Mucosa of gallbladder (tissue), 1 donor: ENCODE results near the gene SVIL. TPM values are rescaled to one million over a fixed set of nuclear protein-coding genes. Genes with fewer than 3 reads are reported as not detected.
"Not testable (repeated sequence)": the region's sequence is repeated elsewhere in the genome, so short reads cannot be mapped to it uniquely, and the experiment has no call there.

Experiments
- DNase-seq: peaks from one replicate; pipeline ENCODE4 v3.0.0-alpha.2; 2020; ENCODE audit warnings: low spot score
- total RNA-seq: library from RNA; stranded (reverse); gene quantifications from one replicate; pipeline ENCODE4 v1.2.1, GENCODE V29; 2021
- donor health status: DM: no; HTN: no; CAD: no.

SVIL gene
- total RNA-seq, 1 donor from 2014 or later, result 284 TPM

DNA sequence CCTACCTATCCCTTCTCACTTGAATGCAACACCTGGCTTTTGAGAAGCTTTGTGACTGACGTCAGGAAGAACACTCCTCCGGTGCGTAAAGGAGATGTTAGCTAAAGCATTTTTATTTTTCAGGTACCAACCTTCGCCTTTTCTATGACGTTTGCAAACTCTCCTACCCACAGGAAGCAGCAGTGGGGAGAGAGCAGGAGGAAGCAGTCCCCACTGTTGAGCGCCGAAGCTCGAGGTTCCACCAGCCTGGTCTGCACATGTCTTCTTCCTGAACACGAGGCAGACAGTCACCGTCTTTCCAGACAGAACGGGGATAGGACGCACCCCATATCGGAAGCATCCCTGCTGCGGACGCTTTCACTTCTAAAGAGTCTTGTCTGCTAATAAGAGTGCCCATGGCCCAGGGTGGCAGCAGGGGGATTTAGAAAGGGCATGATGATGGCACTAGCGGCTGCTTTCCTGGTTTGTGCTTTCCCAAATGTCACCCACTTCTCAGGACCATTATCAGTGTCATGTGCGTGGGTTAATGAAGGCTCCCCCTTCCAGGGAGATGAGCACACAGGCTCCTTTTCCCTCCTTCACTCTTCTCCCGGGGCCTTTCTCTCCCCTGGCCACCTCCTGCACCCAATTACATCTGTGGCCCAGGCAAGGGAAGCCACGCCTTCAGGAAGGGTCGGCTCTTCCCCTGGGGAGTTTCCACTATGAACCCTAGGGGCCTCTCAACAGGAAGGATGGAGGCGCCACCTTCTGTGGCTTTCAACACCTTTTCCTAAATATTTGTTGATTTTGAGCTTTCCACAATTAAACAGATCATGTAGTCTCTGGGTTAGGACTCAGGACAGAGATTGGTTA, 147.5 kb downstream of the SVIL start:
- not testable (repeated sequence) for DNase-seq

GRCh38 chr10:29486433-29486832, 148.3 kb downstream of the SVIL start:
- no peak for DNase-seq

DNA sequence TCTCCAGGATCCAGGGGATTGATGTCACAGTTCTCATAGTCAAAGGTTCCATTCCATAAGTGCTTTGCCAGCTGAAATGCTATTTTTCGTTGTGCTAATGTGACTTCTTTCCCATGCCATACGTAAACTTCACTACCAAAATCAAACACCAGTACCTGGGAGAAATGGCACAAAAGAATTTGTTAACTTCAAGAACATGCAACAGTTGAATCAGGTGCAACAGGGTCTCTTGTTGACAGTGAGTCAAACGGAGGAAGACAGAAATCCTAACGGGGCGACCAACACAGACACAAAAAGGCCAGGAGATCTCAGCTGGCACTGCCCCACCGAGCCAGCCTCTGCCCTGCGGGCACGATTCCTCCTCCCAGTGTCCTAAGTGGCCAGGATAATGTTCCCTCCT, 150.1 kb downstream of the SVIL start:
- not testable (repeated sequence) for DNase-seq

- no peak for DNase-seq
Observed at GRCh38 chr10:29482591-29483431, 152.0 kb downstream of the SVIL start.

DNA sequence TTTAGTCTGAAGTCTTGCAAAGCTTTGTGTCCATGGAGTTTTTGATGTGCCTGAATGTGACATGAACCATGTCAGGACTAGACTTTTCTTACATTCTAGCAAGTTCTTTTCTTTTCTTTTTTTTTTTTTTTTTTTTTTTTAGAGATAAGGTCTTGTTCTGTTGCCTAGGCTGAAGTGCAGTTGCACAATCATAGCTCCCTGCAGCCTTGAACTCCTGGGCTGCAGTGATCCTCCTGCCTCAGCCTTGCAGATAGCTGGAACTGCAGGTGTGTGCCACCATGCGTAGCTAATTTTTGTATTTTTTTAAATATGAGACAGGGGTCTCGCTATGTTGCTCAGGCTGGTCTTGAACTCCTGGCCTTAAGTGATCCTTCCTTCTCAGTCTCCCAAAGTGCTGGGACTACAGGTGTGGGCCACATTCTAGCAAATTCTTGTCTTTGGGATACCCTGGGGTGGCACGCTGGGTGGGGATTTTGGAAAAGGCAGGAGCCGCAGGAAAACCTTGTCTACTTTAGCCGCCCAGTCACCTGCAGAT, 152.8 kb downstream of the SVIL start:
- no peak for DNase-seq

GRCh38 chr10:29479981-29480954, 154.5 kb downstream of the SVIL start:
- no peak for DNase-seq

DNA sequence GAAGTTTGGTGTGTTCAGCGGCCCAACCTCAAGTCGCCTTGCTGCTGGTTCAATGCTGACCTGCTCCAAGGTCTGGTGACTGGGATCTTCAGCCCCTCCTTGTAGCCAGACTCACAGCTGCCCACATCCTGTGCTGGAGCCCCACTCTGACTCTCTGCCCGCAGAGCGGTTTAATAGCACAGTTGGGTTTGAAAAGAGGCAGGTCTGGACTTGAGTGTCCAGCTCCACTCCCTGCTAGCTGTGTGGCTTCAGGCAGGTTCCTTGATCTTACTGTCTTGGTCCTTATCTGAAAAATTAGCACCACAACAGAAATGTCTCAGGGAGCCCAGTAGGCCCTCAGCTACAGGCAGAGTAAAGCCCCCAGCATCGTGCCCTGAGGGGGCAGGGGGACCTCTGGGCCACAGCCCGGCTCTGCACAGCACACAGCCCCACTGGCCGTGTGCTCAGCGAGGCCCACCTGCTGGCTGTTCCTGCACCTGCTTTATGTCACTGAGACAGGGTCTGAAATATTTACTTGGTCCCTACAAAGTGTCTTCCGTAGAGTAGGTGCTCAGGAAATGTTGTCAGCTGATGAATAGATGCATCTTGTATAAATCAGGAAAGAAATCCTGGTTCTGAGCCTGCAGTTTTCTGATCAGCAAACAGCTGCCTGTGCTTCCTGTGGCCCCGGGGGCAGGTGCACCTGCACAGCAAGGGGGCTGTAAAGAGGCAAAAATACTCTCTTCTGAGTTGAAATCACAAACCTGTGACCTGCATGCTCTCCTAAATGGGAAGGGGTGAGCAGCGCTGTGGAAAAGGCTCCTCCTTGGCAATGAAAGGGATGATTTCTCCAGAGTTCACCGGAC, 155.5 kb downstream of the SVIL start:
- DNase-seq, result no peak

- no peak for DNase-seq
Observed at GRCh38 chr10:29473406-29474100, 161.2 kb downstream of the SVIL start.

GRCh38 chr10:29473087-29473356, 161.7 kb downstream of the SVIL start:
- peak; percentile 40 for DNase-seq

DNA sequence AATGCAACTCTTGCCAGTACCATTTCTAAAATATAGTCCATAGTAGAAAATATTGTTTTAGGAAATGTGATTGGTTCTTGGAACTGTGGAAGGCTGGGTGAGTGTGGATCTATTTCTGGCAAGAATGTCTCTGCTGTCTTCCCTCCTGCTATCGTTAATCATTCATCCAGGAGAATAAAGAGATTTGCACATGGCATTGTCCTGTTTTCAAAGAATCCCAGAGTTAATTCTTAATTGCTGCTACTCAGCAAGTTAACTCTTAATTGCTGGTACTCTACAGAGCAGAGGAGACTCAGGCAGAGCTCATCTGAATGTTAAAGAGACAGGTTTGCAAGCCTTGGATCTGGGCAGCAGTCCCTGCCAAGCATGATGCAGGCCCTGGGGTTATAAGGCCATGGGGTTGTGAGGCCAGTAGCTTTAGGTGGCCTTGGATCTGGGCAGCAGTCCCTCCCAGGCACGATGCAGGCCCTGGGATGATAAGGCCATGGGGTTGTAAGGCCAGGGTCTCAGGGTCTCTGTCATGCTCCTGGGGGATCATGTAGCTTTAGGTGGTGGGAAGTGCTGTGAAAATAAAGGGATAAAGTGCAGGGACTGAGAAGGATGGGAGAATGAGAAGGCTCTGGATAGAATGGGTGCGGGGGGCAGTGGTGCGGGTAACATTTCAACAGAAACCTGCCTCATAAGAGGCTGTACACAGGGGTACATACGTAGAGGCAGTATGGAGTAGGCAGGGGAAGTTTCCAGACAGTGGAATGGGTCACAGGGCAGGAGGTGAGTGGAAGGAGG, 162.3 kb downstream of the SVIL start:
- no peak for DNase-seq

GRCh38 chr10:29471544-29471859, 163.3 kb downstream of the SVIL start:
- DNase-seq, result no peak

DNA sequence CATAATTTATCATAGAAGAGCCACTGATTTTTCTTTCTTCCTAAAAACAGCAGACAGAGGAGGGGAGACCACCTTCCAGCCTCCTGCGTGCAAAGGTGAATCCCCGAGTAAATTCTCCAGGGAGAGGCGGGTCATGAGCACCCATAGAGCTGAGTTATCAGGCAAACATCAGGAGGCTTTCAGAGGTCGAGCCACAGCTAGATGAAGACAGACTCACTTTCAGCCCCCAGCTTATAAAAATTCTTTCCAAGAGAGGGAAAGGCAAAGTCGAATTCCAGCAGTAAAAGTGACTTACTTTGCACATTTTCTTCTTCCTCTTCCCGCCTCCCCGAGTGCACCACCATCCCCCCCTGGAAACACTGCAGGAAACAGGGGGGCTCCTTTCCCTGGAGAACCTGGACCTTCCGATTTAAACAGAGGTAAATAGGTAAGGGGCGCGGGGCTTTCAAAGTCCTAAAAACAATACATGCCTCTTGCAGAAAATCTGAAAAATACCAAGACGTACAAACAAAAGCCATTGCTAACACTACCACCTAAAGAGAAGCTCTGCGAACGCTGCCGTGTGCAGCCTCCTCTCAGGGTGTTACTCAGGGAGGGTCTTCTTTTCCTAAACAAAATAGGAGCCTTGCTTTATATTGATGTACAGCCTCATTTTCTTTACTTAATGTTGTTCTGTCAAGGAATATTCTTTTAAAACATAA, 163.8 kb downstream of the SVIL start:
- no peak for DNase-seq

DNA sequence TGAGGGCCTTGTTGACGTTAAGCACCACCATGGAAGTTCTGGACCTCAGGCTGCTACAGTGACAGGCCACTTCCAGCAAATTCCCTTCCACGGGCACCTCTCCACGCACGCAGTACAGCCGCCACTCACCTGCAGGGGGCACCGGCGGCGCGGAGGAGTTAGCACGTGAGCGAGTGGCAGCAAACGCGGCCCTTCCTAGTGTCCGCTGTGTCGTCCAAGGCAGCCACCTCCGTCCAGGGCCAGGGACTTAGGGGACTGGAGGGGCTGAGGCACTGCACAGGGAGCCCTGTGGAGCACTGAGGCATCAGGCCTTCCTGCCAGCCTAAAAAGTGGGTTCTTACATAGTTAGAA, 164.4 kb downstream of the SVIL start:
- DNase-seq, result peak; percentile 38

- no peak for DNase-seq
Observed at GRCh38 chr10:29469481-29470354, 165.1 kb downstream of the SVIL start.

DNA sequence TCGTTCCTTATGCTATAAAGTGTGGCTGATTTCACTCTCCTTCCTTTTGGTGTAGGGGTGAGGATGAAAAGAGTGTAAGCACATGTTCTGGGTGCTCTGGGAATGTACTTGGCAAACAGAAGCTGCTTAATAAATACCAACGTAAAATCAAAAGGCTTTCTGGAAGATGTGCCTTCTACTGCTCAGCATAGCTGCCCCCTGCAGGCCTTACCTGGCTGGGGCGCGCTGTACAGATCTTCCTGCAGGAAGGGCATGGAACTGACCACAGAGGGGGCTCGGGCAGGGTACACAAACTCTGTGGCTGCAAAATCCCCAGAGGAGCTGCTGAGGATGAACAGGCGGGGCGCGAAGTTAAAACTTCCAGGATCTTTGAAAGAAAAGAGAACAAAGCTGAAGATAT, 169.4 kb downstream of the SVIL start:
- no peak for DNase-seq

- not testable (repeated sequence) for DNase-seq
Observed at GRCh38 chr10:29464671-29465171, 170.1 kb downstream of the SVIL start.

DNA sequence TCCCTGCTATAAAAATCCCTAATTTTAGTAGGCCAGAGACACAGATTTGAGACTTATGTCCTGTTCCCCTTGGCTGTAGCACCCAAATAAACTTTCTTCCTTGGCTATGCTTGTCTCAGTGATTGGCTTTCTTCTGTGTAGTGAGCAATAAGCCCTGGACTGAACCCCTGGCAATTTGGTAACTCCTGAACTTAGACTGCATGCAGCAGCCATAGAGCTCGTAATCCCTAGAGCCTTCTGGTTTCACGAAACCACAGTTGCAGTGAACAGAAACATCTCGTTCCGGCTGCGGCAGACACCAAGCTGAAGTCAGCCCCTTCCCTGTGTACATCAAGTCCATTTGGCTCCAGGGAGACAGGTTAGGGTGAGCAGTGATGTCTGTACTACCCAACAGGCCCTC, 173.7 kb downstream of the SVIL start:
- DNase-seq, result no peak

GRCh38 chr10:29458190-29458589, 176.6 kb downstream of the SVIL start:
- not testable (repeated sequence) for DNase-seq
